ENCODE measurements around the gene CCT8. TPM values are rescaled to one million over a fixed set of nuclear protein-coding genes. Genes with fewer than 3 reads are reported as not detected.

The CCT8 gene
- total RNA-seq, 1 experiment from 2014 or later: 335 TPM

DNA sequence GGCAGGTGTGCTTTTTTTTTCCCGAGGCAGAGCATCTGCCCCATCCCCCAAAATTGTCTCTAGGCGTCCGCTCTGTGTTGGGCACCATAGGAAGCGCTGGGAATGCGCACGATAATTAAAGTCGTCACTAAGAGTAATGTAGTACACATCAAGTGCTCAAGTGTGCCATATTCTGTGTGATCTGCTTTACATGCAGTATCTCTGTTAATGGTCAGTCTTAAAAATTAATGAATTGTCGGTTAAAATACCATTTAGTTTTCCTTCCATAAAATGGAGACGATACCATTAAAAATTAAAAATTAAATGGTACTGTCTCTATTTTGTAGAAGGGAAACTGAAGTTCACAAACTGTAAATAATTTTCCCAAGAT is 544 bp upstream of the CCT8 start:
- Mint-ChIP-seq H3K36me3 (peaks cover 19% of the 10 kb centered on the region), H3K9me3 (peaks cover 3% of the 10 kb centered on the region; the same call in 1 of the 2 replicates), H3K27ac (peak overlapping the region; percentile 97), H3K4me3 (peak overlapping the region; percentile 98), H3K4me1 (peaks cover 19% of the 10 kb centered on the region), H3K27me3 (ENCODE audit: low read depth) (peaks cover 3% of the 10 kb centered on the region)
- ATAC-seq (peak; percentile 28), DNase-seq (ENCODE audit: low spot score) (no peak)
- TF ChIP-seq ZNF232 (CRISPR knock-in tag; IDR thresholded peaks at IDR 0.05): no peak
- TF ChIP-seq, protein P1, sequence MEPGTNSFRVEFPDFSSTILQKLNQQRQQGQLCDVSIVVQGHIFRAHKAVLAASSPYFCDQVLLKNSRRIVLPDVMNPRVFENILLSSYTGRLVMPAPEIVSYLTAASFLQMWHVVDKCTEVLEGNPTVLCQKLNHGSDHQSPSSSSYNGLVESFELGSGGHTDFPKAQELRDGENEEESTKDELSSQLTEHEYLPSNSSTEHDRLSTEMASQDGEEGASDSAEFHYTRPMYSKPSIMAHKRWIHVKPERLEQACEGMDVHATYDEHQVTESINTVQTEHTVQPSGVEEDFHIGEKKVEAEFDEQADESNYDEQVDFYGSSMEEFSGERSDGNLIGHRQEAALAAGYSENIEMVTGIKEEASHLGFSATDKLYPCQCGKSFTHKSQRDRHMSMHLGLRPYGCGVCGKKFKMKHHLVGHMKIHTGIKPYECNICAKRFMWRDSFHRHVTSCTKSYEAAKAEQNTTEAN (CRISPR knock-in tag; IDR thresholded peaks at IDR 0.05): no peak
- TF ChIP-seq GRHL2 (CRISPR knock-in tag; IDR thresholded peaks at IDR 0.05; ENCODE audit: insufficient replicate concordance, severe bottlenecking): no peak
- POLR2A ChIA-PET: interaction anchor here (0.7 to 1.6 kb wide), 5 partner anchors 15 to 90 kb away, joined by 3 to 11 read pairs (median 3); partner anchors contain the start of genes LTN1 and USP16
- CTCF ChIA-PET: interaction anchor here (1.2 to 1.5 kb wide), 3 partner anchors 49 to 302 kb away, joined by 3 to 5 read pairs (median 4); partner anchors contain the start of gene USP16

- POLR2A ChIA-PET: interaction anchor here (1.6 kb wide), 2 partner anchors 48 to 70 kb away, joined by 3 to 11 read pairs; partner anchors contain the start of gene USP16
- Mint-ChIP-seq H3K4me3 (peak overlapping the region; percentile 98), H3K27ac (peak overlapping the region; percentile 97), H3K4me1 (peaks cover 19% of the 10 kb centered on the region), H3K36me3 (peaks cover 27% of the 10 kb centered on the region), H3K9me3 (peaks cover 3% of the 10 kb centered on the region; the same call in 1 of the 2 replicates), H3K27me3 (ENCODE audit: low read depth) (no peaks in the 10 kb centered on the region)
- TF ChIP-seq, protein P2, sequence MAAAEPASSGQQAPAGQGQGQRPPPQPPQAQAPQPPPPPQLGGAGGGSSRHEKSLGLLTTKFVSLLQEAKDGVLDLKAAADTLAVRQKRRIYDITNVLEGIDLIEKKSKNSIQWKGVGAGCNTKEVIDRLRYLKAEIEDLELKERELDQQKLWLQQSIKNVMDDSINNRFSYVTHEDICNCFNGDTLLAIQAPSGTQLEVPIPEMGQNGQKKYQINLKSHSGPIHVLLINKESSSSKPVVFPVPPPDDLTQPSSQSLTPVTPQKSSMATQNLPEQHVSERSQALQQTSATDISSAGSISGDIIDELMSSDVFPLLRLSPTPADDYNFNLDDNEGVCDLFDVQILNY (CRISPR knock-in tag; IDR thresholded peaks at IDR 0.05): no peak
- no peak for TF ChIP-seq NFYB (CRISPR knock-in tag; conservative IDR thresholded peaks at IDR 0.05; ENCODE audit: low read depth)
- TF ChIP-seq, protein P1 (CRISPR knock-in tag; IDR thresholded peaks at IDR 0.05): no peak
- no peak for TF ChIP-seq RELA (CRISPR knock-in tag; IDR thresholded peaks at IDR 0.05; ENCODE audit: borderline replicate concordance)
- TF ChIP-seq ESRRA (CRISPR knock-in tag; IDR thresholded peaks at IDR 0.05; ENCODE audit: borderline replicate concordance): no peak
- no peak for TF ChIP-seq GABPB1 (CRISPR knock-in tag; IDR thresholded peaks at IDR 0.05)
- TF ChIP-seq MYBL2 (CRISPR knock-in tag; IDR thresholded peaks at IDR 0.05): no peak
- TF ChIP-seq MAX (CRISPR knock-in tag; IDR thresholded peaks at IDR 0.05): no peak
- TF ChIP-seq NR2C2 (CRISPR knock-in tag; IDR thresholded peaks at IDR 0.05): no peak
- TF ChIP-seq, protein P3, sequence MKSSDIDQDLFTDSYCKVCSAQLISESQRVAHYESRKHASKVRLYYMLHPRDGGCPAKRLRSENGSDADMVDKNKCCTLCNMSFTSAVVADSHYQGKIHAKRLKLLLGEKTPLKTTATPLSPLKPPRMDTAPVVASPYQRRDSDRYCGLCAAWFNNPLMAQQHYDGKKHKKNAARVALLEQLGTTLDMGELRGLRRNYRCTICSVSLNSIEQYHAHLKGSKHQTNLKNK (CRISPR knock-in tag; IDR thresholded peaks at IDR 0.05): no peak
- no peak for TF ChIP-seq USF2 (CRISPR knock-in tag; IDR thresholded peaks at IDR 0.05)
- TF ChIP-seq CDX4 (CRISPR knock-in tag; IDR thresholded peaks at IDR 0.05; ENCODE audit: borderline replicate concordance): no peak
- no peak for TF ChIP-seq ATF3 (CRISPR knock-in tag; conservative IDR thresholded peaks at IDR 0.05)
- TF ChIP-seq MXD4 (CRISPR knock-in tag; IDR thresholded peaks at IDR 0.05; ENCODE audit: borderline replicate concordance): no peak
- DNase-seq (ENCODE audit: low spot score) (no peak), ATAC-seq (no peak)
- CTCF ChIA-PET: interaction anchor here (1.2 to 2.0 kb wide), 3 partner anchors 275 to 303 kb away, joined by 4 to 6 read pairs (median 5); no protein-coding TSS in a partner anchor
Measured at GRCh38 chr21:29072873-29073221, 601 bp downstream of the CCT8 start.

Data from WTC11 (cell line).